ENCODE measurements around the gene CHAD. TPM values are rescaled to one million over a fixed set of nuclear protein-coding genes. Genes with fewer than 3 reads are reported as not detected.
A peak's percentile ranks its signal among the peaks of the same experiment; 100 is the strongest.
"Not testable (repeated sequence)": the region's sequence is repeated elsewhere in the genome, so short reads cannot be mapped to it uniquely, and the experiment has no call there.

The CHAD gene
- total RNA-seq, 1 experiment from 2014 or later = not detected

DNA sequence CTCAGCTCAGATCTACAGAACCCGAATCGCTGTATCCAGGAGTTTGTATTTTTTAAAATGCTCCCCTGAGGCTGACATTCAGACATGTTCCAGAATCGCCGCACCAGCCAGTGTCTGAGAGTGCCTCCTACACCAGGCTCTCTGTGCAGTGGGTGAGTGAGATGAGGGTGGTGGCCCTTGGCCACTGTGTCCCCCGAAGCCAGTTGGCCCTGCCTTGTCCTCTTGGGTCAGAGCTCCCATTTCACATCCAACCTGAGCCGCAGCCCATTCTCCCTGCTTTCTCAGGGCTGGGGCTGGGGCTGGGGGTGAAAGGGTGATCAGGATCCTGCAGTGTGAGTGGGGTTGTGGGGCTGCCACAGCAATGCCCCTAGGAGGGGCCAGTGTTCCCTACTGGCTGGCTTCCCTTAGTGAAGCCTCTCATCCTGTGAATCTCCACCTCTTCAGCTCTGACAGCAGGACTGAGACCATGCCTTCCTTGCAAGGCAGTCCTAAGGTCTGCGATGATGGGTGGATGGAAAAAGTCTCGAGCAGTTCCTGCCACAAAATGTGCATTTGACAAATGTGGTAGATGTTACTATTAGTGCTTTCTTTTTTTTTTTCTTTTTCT lies 26.6 kb upstream of the CHAD start:
- DNase-seq (ENCODE audit: low read depth) = no peak

DNA sequence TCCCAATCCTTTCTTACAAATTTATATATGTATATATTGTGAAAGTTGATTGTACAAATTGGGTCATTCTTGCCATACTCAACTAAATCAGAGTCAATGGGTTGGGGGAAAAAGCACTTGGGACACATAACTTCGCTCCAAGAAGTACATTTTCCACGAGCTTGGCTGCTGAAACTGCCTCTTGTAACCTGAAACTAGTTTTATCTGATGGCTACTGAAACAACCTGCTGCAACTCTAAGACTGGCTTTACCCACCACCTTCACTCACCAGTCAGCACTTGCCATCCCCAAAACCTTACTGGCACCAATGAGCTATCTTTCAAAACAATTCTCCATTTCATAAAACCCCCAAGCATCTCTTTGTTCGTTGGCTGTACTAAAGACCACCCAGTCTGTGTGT lies 25.1 kb upstream of the CHAD start:
- no peak for DNase-seq (ENCODE audit: low read depth)

DNA sequence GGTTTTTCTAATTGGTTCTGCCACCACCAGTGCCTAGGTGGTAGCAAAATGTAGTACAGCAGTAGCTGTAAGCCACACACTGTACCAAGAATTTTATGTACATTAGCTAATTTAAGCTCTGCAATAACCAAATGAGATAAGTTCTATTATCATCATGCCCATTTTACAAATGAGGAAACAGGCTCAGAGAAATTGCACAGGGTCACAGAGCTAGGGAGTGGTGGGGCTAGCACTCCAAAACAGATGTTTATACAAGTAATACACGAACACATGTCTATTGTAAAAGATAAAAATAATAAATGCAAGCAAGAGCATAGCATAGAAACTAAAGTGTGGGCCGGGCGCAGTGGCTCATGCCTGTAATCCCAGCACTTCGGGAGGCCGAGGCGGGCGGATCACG lies 23.5 kb upstream of the CHAD start:
- DNase-seq (ENCODE audit: low read depth) = no peak

DNA sequence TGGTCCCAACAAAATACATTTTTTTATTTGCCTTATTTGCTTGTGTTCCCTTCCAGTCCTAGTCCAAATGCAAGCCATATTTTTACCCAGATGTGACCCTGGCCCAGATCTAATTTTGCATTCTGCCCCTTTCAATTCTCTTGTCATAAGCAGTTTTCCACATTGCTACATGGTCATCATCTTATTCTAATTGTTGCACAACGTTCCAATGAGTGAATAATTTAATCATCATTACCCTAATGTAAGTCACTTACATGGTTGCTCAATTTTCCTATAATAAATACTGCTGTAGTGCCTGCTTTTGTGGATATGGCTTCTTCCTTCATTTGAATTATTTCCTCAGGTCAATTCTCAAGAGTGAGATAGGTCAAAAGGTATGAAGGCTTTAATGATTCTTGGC lies 22.8 kb upstream of the CHAD start:
- no peak for DNase-seq (ENCODE audit: low read depth)

DNA sequence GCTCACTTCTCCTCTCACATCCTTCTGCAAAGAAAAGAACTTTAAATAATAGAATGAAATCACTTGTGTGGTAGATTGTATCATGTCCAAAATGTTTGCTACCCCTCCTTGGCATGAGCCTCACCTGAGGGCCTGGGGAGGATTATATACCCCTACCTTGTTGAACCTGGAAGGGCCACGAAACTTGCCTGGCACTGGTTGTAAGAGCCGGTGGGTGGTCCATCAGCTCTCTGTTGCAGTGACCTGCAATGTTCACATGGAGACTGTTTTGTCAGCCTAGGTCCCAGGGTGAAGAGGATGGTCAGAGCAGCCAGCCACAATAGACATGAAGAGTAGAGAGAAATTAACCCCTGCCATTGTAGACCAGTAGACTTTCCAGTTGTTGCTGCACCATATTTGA lies 20.2 kb upstream of the CHAD start:
- DNase-seq (ENCODE audit: low read depth) = no peak

DNA sequence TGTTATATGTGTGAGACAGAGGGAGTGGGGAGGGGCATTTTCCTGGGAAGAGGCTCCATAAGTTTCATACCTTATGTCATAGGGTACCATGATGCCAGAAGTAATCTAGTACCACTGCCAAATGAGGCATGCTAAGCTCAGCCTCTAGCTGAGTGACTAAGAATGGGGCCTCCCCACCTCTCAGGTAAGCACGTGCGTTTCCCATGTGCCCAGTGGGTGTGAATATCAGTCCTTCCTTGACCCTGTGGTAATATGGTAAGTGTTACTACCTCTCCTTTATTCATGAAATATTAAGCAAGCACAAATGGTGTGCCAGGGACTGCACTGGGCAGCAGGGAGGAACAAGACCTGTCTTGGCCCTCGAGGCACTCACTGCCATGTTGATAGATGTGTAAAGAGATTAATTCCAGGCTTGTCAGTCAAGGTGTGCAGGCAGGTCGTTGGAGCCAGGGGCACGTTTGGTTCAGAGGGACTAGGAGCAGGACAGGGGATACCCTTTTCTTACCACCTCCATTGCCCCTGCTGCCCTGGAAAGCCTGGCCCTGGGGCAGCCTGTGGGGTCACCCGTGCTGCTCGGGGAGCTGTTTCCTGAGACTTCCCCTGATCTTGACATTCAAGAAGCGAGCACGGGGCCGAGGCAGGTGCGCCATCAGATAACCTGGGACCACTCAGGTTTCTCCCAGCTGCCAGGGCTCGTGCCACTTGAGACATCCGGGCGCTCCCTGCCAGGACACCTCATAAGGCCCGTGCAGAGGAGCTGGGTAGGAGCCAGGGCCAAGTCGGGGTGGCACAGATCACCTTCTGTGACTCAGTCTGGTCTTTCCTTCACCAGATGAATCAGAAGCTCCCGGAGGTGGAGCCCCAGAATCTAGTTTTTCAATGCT lies 18.8 kb upstream of the CHAD start:
- DNase-seq (ENCODE audit: low read depth) = no peak

DNA sequence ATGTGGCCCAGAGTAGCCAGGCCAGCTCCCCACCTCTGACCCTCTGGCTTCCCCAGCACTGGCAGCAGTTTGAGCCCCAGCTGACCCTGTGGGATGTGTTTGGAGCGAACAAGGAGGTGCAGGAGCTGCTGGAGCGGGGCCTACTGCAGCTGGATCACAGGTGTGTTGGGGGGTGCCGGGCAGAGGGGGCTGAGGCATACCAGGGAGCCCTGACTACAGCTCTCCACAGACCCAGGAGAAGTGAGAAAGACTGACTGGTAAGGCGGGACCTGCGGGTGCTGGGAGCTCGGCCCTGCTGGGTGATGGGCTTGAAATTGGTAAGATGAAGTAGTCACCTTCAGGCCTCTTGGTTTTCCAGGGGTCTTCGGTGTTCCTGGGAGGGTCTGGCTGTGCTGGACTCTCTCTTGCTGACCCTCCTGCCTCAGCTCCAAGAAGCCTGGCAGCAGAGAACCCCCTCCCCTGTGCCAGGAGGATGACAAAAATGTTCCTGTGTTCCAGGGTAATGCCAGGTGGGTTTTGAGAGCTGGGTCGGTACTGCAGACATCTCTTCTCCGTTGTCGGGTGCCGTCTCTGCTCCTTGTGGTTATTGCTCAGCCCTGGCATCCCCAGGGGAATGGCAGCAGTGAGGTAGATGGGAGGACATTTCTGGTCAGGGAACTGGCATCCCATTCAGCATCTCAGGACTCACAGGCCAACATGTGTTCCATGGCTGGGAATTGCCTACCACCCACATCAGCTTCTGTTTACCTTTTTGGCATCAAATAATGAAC lies 15.9 kb upstream of the CHAD start:
- DNase-seq (ENCODE audit: low read depth) = no peak

DNA sequence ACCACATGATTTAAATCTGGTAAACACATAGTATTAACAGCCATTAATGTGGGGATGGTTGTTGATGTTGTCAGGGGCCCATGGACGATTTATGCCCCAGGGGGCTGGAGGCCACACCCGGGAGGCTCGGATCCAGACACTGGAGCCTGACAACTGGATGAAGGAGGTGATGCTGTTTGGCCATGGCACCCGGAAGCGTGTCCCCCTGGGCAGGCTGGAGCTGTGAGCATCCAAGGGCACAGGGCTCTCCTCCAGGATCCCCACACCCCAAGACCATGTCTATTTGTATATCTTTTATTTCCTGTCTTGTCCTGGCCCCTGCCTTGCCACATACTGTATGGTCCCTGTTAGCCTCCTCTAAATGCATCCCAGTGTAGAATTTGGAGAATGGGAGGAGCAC lies 14.6 kb upstream of the CHAD start:
- no peak for DNase-seq (ENCODE audit: low read depth)

DNA sequence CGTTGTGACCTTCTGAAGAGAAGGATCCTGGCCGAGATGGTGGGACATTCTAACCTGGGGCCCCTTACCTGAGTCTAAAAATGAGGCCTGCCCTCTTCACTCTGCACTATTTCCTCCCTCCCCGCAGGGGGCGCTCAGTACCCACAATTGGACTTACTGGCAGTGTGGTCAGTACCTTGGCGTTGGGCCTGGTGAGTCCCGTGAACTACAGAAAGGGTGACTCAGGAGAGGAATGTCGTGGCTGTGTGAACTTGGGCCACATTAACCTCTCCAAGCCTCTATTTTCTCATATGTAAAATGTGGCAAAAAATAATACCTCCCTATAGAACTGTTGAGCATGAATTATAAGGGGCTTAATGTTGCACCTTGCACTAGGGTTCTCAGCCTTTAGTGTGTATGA lies 13.8 kb upstream of the CHAD start:
- peak; percentile 96 for DNase-seq (ENCODE audit: low read depth)

DNA sequence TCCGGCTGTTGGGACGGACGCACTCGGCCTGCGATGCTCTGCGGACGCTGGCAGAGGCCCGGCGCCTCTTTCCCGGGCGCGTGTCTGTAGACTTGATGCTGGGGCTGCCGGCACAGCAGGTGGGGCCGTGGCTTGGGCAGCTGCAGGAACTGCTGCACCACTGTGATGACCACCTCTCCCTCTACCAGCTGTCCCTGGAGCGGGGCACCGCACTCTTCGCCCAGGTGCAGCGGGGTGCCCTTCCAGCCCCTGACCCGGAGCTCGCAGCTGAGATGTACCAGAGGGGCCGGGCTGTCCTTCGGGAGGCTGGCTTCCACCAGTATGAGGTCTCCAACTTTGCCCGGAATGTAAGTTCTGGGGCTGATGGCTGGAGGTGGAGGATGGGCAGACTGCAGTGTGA lies 13.4 kb upstream of the CHAD start:
- no peak for DNase-seq (ENCODE audit: low read depth)

DNA sequence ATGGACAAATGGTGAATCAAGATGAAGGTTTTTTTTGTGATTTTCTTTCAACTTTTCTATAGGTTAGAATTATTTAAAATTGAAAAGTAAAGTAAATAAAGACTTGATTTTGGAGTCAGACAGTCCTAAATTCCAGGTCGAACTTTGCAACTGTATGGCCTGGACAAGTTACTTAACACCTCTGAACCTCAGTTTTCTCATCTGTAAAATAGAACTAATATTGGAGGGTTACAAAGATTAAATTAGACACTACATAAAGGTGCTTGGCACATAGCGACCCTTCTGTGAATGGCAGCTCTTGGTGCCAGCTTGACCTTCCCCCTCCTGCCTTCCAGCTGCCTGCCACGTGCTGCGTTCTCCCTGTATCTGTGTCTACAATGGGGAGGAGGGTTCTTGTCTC lies 13.0 kb upstream of the CHAD start:
- DNase-seq (ENCODE audit: low read depth) = no peak

DNA sequence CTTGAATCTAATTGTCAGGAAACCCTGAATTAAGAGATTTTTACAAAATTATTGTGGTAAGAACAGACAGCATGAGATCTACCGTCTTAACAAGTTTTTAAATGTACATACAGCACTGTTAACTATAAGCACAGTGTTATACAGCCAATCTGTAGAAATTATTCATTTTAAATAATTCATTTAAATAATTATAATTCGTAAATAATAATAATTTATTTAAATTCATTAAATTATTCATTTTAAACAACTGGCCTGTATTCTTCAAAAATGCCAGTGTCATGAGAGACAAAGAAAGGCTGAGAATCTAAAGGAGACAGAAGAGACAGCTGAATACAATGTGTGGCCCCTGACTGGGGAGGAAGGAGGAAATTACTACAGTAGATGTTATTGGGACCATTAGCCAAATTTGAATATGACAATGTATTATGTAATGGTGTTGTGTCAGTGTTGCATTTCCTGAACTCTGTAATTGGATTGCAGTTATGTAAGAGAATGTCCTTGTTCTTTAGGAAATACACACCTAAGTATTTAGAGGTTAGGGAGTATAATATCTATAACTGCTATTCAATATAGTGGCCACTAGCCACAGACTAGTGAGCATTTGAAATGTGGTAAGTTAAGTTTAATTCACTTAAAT lies 12.3 kb upstream of the CHAD start:
- no peak for DNase-seq (ENCODE audit: low read depth)

DNA sequence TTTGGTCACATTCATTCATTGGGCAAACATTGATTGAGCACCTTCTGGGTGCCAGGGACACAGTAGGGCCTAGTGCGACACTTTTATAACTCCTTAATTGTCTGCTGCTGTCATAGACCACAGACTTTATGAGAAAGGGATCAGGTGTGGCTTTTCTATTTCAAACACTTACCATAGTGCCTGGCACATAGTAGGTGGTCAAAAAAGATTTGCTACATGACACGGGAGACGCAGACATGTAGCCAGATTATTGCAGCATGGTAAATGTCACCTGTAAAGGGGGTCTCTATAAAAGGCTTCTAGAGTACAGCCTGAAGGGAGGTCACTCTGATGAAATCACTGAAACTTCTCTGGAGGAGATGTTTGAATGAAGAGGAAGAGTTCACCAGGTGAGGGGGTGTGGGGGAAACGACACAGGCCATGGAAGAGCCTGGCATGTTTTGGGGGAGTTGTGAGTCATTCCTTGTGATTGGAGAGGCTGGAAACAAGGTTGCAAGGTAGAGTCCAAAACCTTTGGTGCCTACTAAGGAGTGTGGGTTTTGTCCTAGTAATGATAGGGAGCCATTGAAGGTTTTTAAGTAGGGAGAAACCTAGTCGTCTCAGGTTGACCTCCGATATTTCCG lies 11.6 kb upstream of the CHAD start:
- DNase-seq (ENCODE audit: low read depth) = no peak

DNA sequence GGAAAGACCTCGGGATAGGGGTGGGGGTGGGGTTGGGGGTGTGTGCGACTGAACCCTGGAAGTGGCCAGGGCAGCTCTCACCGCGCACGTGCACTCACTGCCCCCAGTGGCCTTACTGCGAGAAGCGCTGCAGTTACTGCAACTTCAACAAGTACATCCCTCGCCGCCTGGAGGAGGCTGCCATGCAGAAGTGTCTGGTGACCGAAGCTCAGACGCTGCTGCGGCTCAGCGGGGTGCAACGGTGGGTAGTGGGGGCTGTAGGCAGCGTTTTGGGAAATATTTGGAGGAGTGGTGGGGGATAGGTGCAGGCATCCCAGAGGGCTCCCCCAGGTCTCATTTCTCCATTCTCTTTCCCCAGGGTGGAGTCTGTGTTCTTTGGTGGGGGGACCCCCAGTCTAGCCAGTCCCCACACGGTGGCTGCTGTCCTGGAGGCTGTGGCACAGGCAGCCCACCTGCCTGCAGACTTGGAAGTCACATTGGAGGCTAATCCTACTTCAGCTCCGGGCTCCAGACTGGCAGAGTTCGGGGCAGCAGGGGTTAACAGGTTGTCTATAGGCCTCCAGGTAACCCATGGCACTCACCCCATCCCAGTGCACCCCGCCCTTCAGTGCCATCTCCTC lies 11.0 kb upstream of the CHAD start:
- DNase-seq (ENCODE audit: low read depth) = peak; percentile 85

DNA sequence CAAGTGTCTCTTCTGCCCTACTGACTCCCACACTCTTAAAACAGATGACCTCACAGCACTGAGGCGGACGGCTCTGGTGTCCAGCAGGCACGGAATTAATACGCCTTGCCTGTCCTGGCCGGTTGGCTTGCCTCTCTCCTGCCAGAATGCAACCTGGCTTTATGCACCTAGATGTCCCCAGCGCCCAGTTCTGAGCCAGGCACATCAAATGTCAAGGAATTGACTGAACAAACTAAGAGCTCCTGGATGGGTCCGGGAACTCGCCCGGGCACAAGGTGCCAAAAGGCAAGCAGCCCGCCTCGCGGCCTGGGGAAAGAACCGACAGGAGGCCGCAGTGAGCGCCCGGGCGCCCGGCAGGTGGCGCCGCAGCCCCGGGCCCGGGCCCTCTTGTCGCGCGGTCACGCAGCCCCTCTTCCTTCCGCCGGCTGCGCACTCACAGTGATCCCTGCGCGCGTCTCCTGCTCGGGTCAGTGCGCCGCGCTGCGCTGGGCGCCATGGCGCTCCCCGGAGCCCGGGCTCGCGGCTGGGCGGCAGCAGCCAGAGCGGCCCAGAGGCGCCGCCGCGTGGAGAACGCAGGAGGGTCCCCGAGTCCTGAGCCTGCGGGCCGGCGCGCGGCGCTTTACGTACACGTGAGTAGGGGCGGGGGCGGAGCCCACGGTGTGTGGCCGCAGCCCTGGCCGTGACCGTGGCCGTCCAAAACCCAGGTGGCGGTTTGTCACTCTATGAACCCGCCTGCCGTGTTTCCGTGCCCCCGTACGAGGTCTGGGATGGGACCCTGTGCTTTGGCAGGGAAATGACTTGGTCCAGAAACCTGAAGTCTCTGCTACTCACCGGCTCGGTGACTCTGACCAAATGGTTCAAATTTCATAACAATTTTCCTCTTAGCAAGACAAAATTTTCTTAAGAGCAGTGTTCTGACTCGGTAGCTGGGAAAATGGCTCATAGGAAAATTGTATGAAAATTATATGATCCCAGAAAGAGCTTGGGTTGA lies 10.0 kb upstream of the CHAD start, which contains the start of gene RSAD1:
TSS of gene RSAD1 (plus strand) at position 470 of the 991 bp plus-strand sequence. CDS start at position 495, 25 bp downstream.
- DNase-seq (ENCODE audit: low read depth) = peak; percentile 89

DNA sequence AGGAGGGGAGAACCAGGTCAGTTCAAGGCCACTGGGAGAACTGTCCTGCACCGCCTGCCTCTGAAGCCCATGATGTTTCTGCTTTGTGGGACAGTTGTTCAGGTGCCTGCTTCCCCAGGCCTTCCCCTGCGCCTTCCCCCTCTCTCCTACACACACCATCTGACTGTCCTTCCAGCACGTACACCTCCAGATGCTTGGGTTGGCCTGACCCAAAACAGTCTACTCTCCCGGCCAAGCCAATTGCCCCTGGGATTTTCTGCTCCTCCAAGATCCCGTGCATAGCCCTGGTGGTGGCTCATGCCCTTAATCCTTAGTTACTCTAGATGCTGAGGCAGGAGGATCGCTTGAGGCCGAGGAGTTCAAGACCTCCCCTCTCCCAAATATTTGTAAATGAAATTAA lies 9.3 kb upstream of the CHAD start:
- DNase-seq (ENCODE audit: low read depth) = no peak

DNA sequence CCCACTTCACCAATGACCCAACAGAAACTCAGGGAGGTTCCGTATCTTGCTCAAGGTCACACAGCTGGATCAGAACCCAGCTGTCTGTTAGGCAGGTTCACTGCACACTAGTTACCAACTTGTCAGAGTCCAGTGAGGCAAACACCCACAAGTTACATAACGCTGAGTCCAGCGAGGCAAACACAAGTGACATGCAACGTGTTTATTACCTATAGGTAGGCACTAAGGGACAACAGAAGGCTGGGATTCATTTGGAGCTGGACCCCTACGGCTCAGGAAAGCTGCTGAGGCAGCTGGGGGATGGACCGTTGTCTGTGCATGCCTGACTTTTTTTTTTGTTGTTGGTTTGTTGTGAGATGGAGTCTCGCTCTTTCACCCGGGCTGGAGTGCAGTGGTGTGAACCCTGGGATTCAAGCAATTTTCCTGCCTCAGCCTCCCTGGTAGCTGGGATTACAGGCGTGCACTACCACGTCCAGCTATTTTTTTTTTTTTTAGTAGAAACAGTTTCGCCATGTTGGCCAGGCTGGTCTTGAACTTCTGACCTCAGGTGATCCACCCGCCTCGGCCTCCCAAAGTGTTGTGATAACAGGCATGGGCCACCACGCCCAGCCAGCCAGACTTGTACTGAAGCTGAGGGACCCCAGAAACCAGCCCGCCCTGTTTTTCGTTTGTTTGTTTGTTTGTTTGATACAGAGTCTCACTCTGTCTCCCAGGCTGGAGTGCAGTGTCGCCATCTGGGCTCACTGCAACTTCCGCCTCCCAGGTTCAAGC lies 8.1 kb upstream of the CHAD start:
- DNase-seq (ENCODE audit: low read depth) = no peak

DNA sequence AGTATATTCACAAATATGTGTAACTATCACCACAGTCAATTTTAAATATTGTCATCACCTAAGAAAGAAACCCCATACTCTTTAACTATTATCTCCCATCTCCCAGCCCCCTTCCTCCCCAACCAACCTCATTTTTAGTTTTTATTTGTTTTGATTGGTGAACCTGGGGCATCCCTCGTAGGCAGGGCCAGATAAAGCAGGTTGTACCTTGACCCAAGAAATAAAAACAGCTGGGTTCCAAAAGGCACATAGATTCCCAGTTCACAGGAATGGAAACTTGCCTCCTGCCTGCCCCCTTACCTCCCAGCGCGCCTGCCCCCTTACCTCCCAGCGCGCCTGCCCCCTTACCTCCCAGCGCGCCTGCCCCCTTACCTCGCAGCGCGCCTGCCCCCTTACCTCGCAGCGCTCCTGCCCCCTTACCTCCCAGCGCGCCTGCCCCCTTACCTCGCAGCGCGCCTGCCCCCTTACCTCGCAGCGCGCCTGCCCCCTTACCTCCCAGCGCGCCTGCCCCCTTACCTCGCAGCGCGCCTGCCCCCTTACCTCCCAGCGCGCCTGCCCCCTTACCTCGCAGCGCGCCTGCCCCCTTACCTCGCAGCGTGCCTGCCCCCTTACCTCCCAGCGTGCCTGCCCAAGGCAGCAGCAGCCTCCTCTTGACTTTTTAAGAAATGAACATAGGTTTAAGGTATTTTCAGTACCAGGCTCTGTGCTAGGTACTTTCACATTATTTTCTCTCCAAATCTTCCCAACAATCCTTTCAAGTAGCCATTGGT lies 7.3 kb upstream of the CHAD start:
- not testable (repeated sequence) for DNase-seq (ENCODE audit: low read depth)
